GM12801 (cell line): ENCODE measurements around the gene FBLN7.

Source experiments
- CTCF ChIP-seq: IDR thresholded peaks from one replicate; pipeline ENCODE4 v1.5.1; 2011; ENCODE audit warnings: control low read depth; ENCODE audit not compliant: insufficient read length; ENCODE audit errors: extremely low read depth

Gene FBLN7

GRCh38 chr2:112204411-112204810 is 66.2 kb downstream of the FBLN7 start:
- no peak for TF ChIP-seq CTCF

GRCh38 chr2:112216167-112216566 is 78.0 kb downstream of the FBLN7 start:
- TF ChIP-seq CTCF = no peak

- TF ChIP-seq CTCF = no peak
Measured at GRCh38 chr2:112217854-112218253, 79.7 kb downstream of the FBLN7 start.

GRCh38 chr2:112220186-112220585 is 82.0 kb downstream of the FBLN7 start:
- no peak for TF ChIP-seq CTCF

GRCh38 chr2:112220831-112221230 is 82.6 kb downstream of the FBLN7 start:
- TF ChIP-seq CTCF = no peak

GRCh38 chr2:112229348-112229747 is 91.2 kb downstream of the FBLN7 start:
- no peak for TF ChIP-seq CTCF

GRCh38 chr2:112230371-112230770 is 92.2 kb downstream of the FBLN7 start:
- no peak for TF ChIP-seq CTCF
